Measurements from ENCODE around the gene RPL27.

DNA sequence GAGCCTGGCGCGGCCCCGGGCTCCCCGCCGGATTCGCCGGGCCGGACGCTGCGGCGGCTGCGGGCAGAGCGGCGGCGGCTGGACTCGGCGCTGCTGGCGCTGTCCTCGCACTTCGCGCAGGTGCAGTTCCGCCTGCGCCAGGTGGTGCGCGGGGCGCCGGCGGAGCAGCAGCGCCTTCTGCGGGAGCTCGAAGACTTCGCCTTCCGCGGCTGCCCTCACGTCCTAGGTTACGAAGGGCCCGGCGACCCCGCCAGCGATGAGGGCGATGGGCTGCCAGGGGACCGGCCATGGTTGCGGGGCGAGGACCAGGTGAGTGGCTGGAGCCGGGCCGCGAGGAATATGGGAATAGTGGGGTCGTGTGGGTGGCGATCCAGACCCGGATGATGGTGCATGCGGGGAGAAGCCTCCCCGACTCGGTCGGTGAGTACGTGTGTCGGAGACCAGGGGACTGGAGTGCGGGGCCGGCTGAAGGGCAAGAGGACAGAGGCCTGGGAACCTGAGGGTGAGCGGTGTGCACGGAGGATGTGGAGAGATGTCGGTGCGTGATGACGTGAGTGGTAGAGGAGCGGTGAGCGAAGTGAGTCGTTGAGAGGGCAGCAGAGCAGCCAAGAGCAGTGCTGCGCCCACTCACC is 17.3 kb upstream of the RPL27 start:
- TF ChIP-seq CTCF (IDR thresholded peaks at IDR 0.05; ENCODE audit: low read depth, low read length, missing input control) (no peak), RAD21 (IDR thresholded peaks at IDR 0.05) (peak in 1 of 2 donors; percentile 9), TAF1 (conservative IDR thresholded peaks at IDR 0.05) (no peak), YY1 (IDR thresholded peaks at IDR 0.05) (no peak), HNF4A (conservative IDR thresholded peaks at IDR 0.05) (no peak), MAX (IDR thresholded peaks at IDR 0.05) (no peak), SP1 (IDR thresholded peaks at IDR 0.05) (no peak), JUND (IDR thresholded peaks at IDR 0.05) (no peak), GABPA (IDR thresholded peaks at IDR 0.05 in 1 of 2, conservative IDR thresholded peaks at IDR 0.05 in 1 of 2) (no peak), RXRA (IDR thresholded peaks at IDR 0.05) (no peak), EGR1 (IDR thresholded peaks at IDR 0.05; ENCODE audit: low read depth in 2 of 2) (no peak), ATF3 (IDR thresholded peaks at IDR 0.05) (no peak)
- TF ChIP-seq, protein P1, sequence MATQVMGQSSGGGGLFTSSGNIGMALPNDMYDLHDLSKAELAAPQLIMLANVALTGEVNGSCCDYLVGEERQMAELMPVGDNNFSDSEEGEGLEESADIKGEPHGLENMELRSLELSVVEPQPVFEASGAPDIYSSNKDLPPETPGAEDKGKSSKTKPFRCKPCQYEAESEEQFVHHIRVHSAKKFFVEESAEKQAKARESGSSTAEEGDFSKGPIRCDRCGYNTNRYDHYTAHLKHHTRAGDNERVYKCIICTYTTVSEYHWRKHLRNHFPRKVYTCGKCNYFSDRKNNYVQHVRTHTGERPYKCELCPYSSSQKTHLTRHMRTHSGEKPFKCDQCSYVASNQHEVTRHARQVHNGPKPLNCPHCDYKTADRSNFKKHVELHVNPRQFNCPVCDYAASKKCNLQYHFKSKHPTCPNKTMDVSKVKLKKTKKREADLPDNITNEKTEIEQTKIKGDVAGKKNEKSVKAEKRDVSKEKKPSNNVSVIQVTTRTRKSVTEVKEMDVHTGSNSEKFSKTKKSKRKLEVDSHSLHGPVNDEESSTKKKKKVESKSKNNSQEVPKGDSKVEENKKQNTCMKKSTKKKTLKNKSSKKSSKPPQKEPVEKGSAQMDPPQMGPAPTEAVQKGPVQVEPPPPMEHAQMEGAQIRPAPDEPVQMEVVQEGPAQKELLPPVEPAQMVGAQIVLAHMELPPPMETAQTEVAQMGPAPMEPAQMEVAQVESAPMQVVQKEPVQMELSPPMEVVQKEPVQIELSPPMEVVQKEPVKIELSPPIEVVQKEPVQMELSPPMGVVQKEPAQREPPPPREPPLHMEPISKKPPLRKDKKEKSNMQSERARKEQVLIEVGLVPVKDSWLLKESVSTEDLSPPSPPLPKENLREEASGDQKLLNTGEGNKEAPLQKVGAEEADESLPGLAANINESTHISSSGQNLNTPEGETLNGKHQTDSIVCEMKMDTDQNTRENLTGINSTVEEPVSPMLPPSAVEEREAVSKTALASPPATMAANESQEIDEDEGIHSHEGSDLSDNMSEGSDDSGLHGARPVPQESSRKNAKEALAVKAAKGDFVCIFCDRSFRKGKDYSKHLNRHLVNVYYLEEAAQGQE (IDR thresholded peaks at IDR 0.05), result no peak
